Measurements from ENCODE around the gene PAX6. TPM values are rescaled to one million over a fixed set of nuclear protein-coding genes. Genes with fewer than 3 reads are reported as not detected.

Gene PAX6
- total RNA-seq, 1 experiment from 2014 or later, result 12.4 TPM

- H3K27me3 ChIP-seq, result no peaks in the 10 kb centered on the region
- H3K4me3 ChIP-seq, result peak overlapping the region; percentile 22
- DNase-seq, result no peak
- H3K9me3 ChIP-seq, result no peaks in the 10 kb centered on the region
- no peaks in the 10 kb centered on the region for H3K36me3 ChIP-seq
Observed at GRCh38 chr11:31824879-31825837, 14.0 kb upstream of the PAX6 start.

GRCh38 chr11:31824332-31824878 is 13.3 kb upstream of the PAX6 start:
- Histone ChIP-seq H3K4me3 (no peak overlapping the region), H3K36me3 (no peaks in the 10 kb centered on the region), H3K9me3 (no peaks in the 10 kb centered on the region), H3K27me3 (no peaks in the 10 kb centered on the region)
- no peak for DNase-seq

- no peak for DNase-seq
- Histone ChIP-seq H3K4me3 (no peak overlapping the region), H3K36me3 (no peaks in the 10 kb centered on the region), H3K9me3 (no peaks in the 10 kb centered on the region), H3K27me3 (no peaks in the 10 kb centered on the region)
Observed at GRCh38 chr11:31823644-31824331, 12.7 kb upstream of the PAX6 start.

GRCh38 chr11:31822927-31823643 is 12.0 kb upstream of the PAX6 start:
- no peak overlapping the region for H3K4me3 ChIP-seq
- H3K36me3 ChIP-seq, result no peaks in the 10 kb centered on the region
- no peak for DNase-seq
- H3K27me3 ChIP-seq, result no peaks in the 10 kb centered on the region
- H3K9me3 ChIP-seq, result no peaks in the 10 kb centered on the region

- no peak for DNase-seq
- H3K27me3 ChIP-seq, result no peaks in the 10 kb centered on the region
Observed at GRCh38 chr11:31822175-31822926, 11.2 kb upstream of the PAX6 start.

GRCh38 chr11:31821766-31822165 is 10.6 kb upstream of the PAX6 start:
- DNase-seq, result no peak
- Histone ChIP-seq H3K36me3 (no peaks in the 10 kb centered on the region), H3K9me3 (no peaks in the 10 kb centered on the region), H3K27me3 (no peaks in the 10 kb centered on the region), H3K4me3 (no peak overlapping the region)

More at GRCh38 chr11:31822175-31822926, 11.2 kb upstream of the PAX6 start:
- Histone ChIP-seq H3K36me3 (no peaks in the 10 kb centered on the region), H3K9me3 (no peaks in the 10 kb centered on the region), H3K4me3 (no peak overlapping the region)

- Histone ChIP-seq H3K27me3 (no peaks in the 10 kb centered on the region), H3K4me3 (no peak overlapping the region), H3K9me3 (no peaks in the 10 kb centered on the region), H3K36me3 (no peaks in the 10 kb centered on the region)
- DNase-seq, result no peak
Observed at GRCh38 chr11:31821235-31821764, 10.2 kb upstream of the PAX6 start.

- H3K4me3 ChIP-seq, result no peak overlapping the region
- H3K27me3 ChIP-seq, result no peaks in the 10 kb centered on the region
- no peaks in the 10 kb centered on the region for H3K9me3 ChIP-seq
- no peak for DNase-seq
- no peaks in the 10 kb centered on the region for H3K36me3 ChIP-seq
Observed at GRCh38 chr11:31820438-31820818, 9.3 kb upstream of the PAX6 start.

GRCh38 chr11:31819621-31820437 is 8.7 kb upstream of the PAX6 start:
- H3K9me3 ChIP-seq, result no peaks in the 10 kb centered on the region

GRCh38 chr11:31818874-31819331 is 7.8 kb upstream of the PAX6 start:
- no peak for DNase-seq

More at GRCh38 chr11:31819621-31820437, 8.7 kb upstream of the PAX6 start:
- no peak overlapping the region for H3K4me3 ChIP-seq
- no peaks in the 10 kb centered on the region for H3K36me3 ChIP-seq
- DNase-seq, result no peak
- no peaks in the 10 kb centered on the region for H3K27me3 ChIP-seq

GRCh38 chr11:31818425-31818755 is 7.3 kb upstream of the PAX6 start:
- DNase-seq, result no peak
- Histone ChIP-seq H3K4me3 (no peak overlapping the region), H3K9me3 (no peaks in the 10 kb centered on the region), H3K36me3 (no peaks in the 10 kb centered on the region), H3K27me3 (no peaks in the 10 kb centered on the region)

More at GRCh38 chr11:31818874-31819331, 7.8 kb upstream of the PAX6 start:
- no peaks in the 10 kb centered on the region for H3K9me3 ChIP-seq
- H3K4me3 ChIP-seq, result no peak overlapping the region
- H3K27me3 ChIP-seq, result no peaks in the 10 kb centered on the region
- no peaks in the 10 kb centered on the region for H3K36me3 ChIP-seq

GRCh38 chr11:31817621-31818424 is 6.7 kb upstream of the PAX6 start:
- no peak overlapping the region; the same call in 1 of the 2 replicates for H3K4me3 ChIP-seq
- DNase-seq, result no peak
- no peaks in the 10 kb centered on the region for H3K27me3 ChIP-seq
- H3K9me3 ChIP-seq, result no peaks in the 10 kb centered on the region
- H3K36me3 ChIP-seq, result no peaks in the 10 kb centered on the region

- H3K27me3 ChIP-seq, result no peaks in the 10 kb centered on the region
- peak overlapping the region; percentile 46 for H3K4me3 ChIP-seq
- H3K9me3 ChIP-seq, result no peaks in the 10 kb centered on the region
- peak; percentile 41 for DNase-seq
- H3K36me3 ChIP-seq, result no peaks in the 10 kb centered on the region
Observed at GRCh38 chr11:31817054-31817620, 6.0 kb upstream of the PAX6 start.

- Histone ChIP-seq H3K27me3 (no peaks in the 10 kb centered on the region), H3K36me3 (no peaks in the 10 kb centered on the region), H3K9me3 (no peaks in the 10 kb centered on the region), H3K4me3 (peak overlapping the region; percentile 46)
- DNase-seq, result peak; percentile 45
Observed at GRCh38 chr11:31816468-31817053, 5.4 kb upstream of the PAX6 start.

Measured in MG63 (cell line).